Colonic mucosa (tissue), 4 donors: ENCODE data around the gene SIGLEC9. TPM values are rescaled to one million over a fixed set of nuclear protein-coding genes. Genes with fewer than 3 reads are reported as not detected.

ENCODE experiments used
- DNase-seq: peaks from one replicate; pipeline ENCODE4 v3.0.0-alpha.2; 2020
- H3K27ac ChIP-seq: fragments of 200-600 bp; one replicate; pipeline ENCODE4 v1.8.0; 2021
- H3K27me3 ChIP-seq: fragments of 200-600 bp; one replicate; pipeline ENCODE4 v1.8.0; 2021
- H3K36me3 ChIP-seq: fragments of 200-600 bp; one replicate; pipeline ENCODE4 v1.8.0; 2021
- H3K4me1 ChIP-seq: fragments of 200-600 bp; one replicate; pipeline ENCODE4 v1.8.0; 2021; ENCODE audit warnings: mild to moderate bottlenecking
- H3K4me3 ChIP-seq: fragments of 200-600 bp; one replicate; pipeline ENCODE4 v1.8.0; 2021
- H3K9ac ChIP-seq, 2 donors: one replicate each; pipeline ENCODE4 v1.7.0; 2013; ENCODE audit warnings: control low read depth in 2 of 2, low read depth in 2 of 2, low read length in 2 of 2
- H3K9me3 ChIP-seq: fragments of 200-600 bp; one replicate; pipeline ENCODE4 v1.8.0; 2021
- CTCF ChIP-seq: fragments of 200-600 bp; IDR thresholded peaks from one replicate; pipeline ENCODE4 v1.8.0; 2022; ENCODE audit warnings: antibody characterized with exemption, mild to moderate bottlenecking
- intact Hi-C: fragments of 100-400 bp; cut with DNase I; formaldehyde crosslinking; loops from one replicate; pipeline ENCODE4 v1.14.1; 2022
- total RNA-seq, 2 donors: library from RNA; stranded (reverse); fragmentation: NEBNext Ultra II Directional in 1 of 2; extraction: Animal tissue kit (Norgen Biotek cat#: 25700) in 1 of 2; gene quantifications; one replicate each; pipeline ENCODE4 v1.2.1, GENCODE V29; 2021
- donor health status: healthy.
- donor health status: DM: no; HTN: no; CAD: no.
- donor health status: DM: no; HTN: no; CAD: no.

SIGLEC9 gene
- total RNA-seq, 2 donors from 2014 or later = 0.86 to 1.7 TPM

- H3K27me3 ChIP-seq = no peaks in the 10 kb centered on the region
- no peak overlapping the region for H3K4me3 ChIP-seq
- DNase-seq = no peak
- intact Hi-C loops = no loop called here
- no peaks in the 10 kb centered on the region for H3K36me3 ChIP-seq
- no peak overlapping the region for H3K9ac ChIP-seq
- H3K27ac ChIP-seq = no peak overlapping the region
- TF ChIP-seq CTCF = no peak
- H3K4me1 ChIP-seq = no peaks in the 10 kb centered on the region
- H3K9me3 ChIP-seq = no peaks in the 10 kb centered on the region
Measured at GRCh38 chr19:51079481-51080110, 45.1 kb upstream of the SIGLEC9 start.

GRCh38 chr19:51081476-51081875 is 43.2 kb upstream of the SIGLEC9 start:
- no peak for TF ChIP-seq CTCF
- no peak overlapping the region for H3K27ac ChIP-seq
- no peak overlapping the region for H3K9ac ChIP-seq
- H3K9me3 ChIP-seq = no peaks in the 10 kb centered on the region
- H3K4me1 ChIP-seq = no peaks in the 10 kb centered on the region
- H3K36me3 ChIP-seq = no peaks in the 10 kb centered on the region
- intact Hi-C loops = no loop called here
- DNase-seq = no peak
- no peak overlapping the region for H3K4me3 ChIP-seq
- H3K27me3 ChIP-seq = no peaks in the 10 kb centered on the region

- H3K9me3 ChIP-seq = no peaks in the 10 kb centered on the region
- H3K27ac ChIP-seq = no peak within 1 kb of the TSS
- no peaks in the 10 kb centered on the region for H3K4me1 ChIP-seq
- no peaks in the 10 kb centered on the region for H3K36me3 ChIP-seq
- TF ChIP-seq CTCF = no peak
- intact Hi-C loops = no loop called here
- H3K4me3 ChIP-seq = no peak within 1 kb of the TSS
- no peaks in the 10 kb centered on the region for H3K27me3 ChIP-seq
- DNase-seq = no peak
- H3K9ac ChIP-seq = no peak within 1 kb of the TSS
Measured at GRCh38 chr19:51082611-51083010, 42.1 kb upstream of the SIGLEC9 start, which contains the start of gene KLK14. KLK14 (minus strand) TSS chr19:51082887; CDS start chr19:51082614, 273 bp downstream.

- Histone ChIP-seq H3K36me3 (no peaks in the 10 kb centered on the region), H3K27ac (no peak overlapping the region), H3K9ac (no peak overlapping the region), H3K27me3 (no peaks in the 10 kb centered on the region), H3K9me3 (no peaks in the 10 kb centered on the region), H3K4me3 (no peak overlapping the region), H3K4me1 (no peaks in the 10 kb centered on the region)
- intact Hi-C loops = no loop called here
- DNase-seq = no peak
- no peak for TF ChIP-seq CTCF
Measured at GRCh38 chr19:51083181-51083580, 41.5 kb upstream of the SIGLEC9 start.

GRCh38 chr19:51083783-51084182 is 40.9 kb upstream of the SIGLEC9 start:
- H3K9me3 ChIP-seq = no peaks in the 10 kb centered on the region
- DNase-seq = no peak
- H3K9ac ChIP-seq = no peak overlapping the region
- no peak overlapping the region for H3K27ac ChIP-seq
- intact Hi-C loops = no loop called here
- TF ChIP-seq CTCF = no peak
- H3K36me3 ChIP-seq = no peaks in the 10 kb centered on the region
- no peaks in the 10 kb centered on the region for H3K4me1 ChIP-seq
- no peaks in the 10 kb centered on the region for H3K27me3 ChIP-seq
- no peak overlapping the region for H3K4me3 ChIP-seq
